CD4-positive, alpha-beta T cell treated with Interleukin-15 for 4 hours (primary cell): ENCODE data around the gene SELPLG.
"Not testable (repeated sequence)": the region's sequence is repeated elsewhere in the genome, so short reads cannot be mapped to it uniquely, and the experiment has no call there.

ENCODE experiments used
- DNase-seq: peaks from one replicate; pipeline ENCODE4 v3.0.0-alpha.2; 2020; ENCODE audit warnings: low spot score

The SELPLG gene

DNA sequence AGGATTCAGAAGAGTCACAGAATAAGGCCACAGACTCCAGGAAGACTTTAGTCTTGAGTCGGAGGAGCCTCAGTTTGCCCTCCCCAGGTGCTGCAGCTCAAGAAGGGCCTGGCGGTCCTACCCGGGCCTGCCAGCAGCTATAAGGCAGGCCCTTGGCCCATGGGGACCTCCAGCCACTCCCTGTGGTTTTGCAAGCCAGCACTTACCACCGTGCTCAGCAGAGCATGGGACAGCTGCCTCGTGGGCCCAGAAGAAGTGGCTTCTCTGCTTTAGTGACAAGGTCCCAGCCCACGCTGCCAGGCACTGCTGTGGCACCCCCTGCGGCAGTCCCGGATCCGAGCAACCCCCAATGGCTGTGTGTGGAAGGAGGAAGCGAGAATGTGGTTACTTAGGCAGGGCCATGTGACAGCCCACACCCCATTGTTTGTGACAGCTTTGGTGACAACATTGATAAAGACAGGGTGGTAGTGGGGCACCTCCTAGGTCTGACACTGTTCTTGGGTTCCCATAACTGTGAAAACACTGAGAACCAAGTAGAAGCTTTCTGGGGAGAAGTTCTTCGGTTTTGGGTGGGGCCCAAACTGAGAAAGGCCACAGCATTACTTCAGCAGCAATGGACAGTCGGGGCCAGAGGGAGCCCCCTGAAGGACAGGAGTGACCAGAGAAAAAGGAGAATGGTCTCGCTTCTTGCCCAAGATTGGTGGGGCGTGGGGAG is at the start of gene SELPLG:
SELPLG (minus strand) TSS at position 361 of the 715 bp plus-strand sequence. CDS start 9,587 bp downstream, outside the sequence.
- peak; percentile 94 for DNase-seq

GRCh38 chr12:108681317-108681716 is 47.6 kb upstream of the SELPLG start:
- DNase-seq = no peak

- no peak for DNase-seq
Observed at GRCh38 chr12:108679106-108679681, 45.5 kb upstream of the SELPLG start.

GRCh38 chr12:108678104-108678730 is 44.5 kb upstream of the SELPLG start:
- no peak for DNase-seq

GRCh38 chr12:108677381-108677780 is 43.7 kb upstream of the SELPLG start:
- no peak for DNase-seq

DNA sequence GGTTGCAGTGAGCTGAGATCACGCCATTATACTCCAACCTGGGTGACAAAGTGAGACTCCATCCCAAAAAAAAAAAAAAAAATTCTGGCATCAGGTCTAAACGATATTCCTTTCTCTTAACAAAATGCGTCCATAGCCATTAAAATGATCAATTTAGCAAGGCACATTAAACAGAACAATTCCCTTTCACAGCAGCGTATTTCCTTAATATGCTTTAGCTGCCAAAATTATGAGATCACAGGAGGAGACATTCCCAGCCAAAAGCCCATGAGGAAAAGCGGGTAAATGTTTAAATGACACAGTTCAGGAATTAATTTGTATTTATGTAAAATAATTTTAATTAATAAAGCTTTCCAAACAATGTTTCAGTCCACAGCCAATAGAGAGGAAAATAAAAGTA is 43.0 kb upstream of the SELPLG start:
- no peak for DNase-seq

GRCh38 chr12:108675792-108676191 is 42.1 kb upstream of the SELPLG start:
- DNase-seq = no peak

- DNase-seq = no peak
Observed at GRCh38 chr12:108672054-108672453, 38.4 kb upstream of the SELPLG start.

GRCh38 chr12:108671110-108671509 is 37.4 kb upstream of the SELPLG start:
- no peak for DNase-seq

GRCh38 chr12:108670066-108670631 is 36.5 kb upstream of the SELPLG start:
- no peak for DNase-seq

GRCh38 chr12:108668542-108668941 is 34.8 kb upstream of the SELPLG start:
- DNase-seq = no peak

GRCh38 chr12:108668063-108668462 is 34.4 kb upstream of the SELPLG start:
- DNase-seq = no peak

GRCh38 chr12:108667349-108667748 is 33.7 kb upstream of the SELPLG start:
- no peak for DNase-seq

DNA sequence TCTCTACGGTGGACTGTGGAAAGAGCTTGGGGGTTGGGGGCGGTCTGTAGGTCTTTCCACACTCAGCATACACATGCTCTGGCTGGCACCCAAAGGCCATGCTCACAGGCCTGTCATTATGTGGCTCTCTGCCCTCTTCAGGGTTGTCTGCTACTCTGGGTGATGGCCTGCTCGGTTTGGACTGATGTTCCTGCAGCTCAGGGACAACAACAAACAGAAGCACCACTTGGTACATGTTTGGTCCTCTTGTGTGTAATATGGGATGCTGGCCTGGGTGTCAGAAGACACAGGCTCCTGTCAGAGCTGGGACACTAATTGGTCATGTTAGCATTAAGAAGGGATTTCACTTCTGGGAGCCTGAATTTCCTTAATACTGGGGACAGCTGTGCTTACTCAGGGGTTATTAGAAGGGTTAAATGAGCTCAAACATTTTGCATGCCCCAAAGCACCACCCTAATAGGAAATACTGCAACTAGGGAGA is 32.7 kb upstream of the SELPLG start:
- no peak for DNase-seq

GRCh38 chr12:108665608-108666202 is 32.0 kb upstream of the SELPLG start:
- no peak for DNase-seq

DNA sequence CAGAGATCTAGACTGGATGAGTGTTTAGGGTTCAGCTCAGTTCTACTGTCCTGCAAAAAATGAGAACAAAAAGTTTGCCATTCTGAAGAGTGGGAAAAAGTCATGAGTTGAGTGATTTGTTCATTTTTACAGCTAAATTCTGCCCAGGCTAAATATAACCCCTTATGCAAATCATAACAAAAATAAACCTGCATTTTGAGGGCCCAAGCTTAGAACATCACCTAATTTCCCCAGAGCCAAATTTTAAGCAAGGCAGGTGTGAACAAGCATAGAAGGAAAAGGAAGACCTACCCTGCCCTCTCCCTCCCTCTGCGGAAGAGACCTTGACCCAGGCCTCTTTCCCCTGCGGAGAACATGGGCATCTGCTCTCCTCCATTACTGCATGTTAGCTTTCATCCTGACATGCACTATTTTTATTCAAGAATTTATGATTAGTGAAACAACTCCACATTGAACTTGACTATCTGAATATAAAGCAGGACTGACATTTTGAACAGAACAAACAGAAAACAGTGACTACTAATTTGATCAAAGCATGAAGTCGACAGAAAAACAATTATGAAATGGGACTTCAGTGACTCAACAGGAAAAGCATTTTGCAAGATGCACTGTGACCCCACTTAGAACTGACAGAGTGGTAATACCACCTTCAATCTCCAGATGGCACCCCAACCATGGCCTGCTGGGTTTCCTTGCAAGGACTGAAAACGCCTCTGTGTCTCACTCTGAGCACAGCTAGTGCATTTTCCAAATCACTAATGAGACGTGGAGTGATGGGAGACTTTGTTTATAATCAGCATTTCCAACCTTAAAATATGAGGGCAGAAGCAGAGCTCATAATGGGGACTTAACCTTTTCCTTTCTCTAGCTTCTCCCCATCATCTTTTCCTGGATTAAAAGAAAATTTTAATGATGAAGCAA is 30.9 kb upstream of the SELPLG start:
- DNase-seq = peak; percentile 93

GRCh38 chr12:108663324-108664015 is 29.8 kb upstream of the SELPLG start:
- DNase-seq = no peak

GRCh38 chr12:108658115-108658514 is 24.4 kb upstream of the SELPLG start:
- DNase-seq = not testable (repeated sequence)

DNA sequence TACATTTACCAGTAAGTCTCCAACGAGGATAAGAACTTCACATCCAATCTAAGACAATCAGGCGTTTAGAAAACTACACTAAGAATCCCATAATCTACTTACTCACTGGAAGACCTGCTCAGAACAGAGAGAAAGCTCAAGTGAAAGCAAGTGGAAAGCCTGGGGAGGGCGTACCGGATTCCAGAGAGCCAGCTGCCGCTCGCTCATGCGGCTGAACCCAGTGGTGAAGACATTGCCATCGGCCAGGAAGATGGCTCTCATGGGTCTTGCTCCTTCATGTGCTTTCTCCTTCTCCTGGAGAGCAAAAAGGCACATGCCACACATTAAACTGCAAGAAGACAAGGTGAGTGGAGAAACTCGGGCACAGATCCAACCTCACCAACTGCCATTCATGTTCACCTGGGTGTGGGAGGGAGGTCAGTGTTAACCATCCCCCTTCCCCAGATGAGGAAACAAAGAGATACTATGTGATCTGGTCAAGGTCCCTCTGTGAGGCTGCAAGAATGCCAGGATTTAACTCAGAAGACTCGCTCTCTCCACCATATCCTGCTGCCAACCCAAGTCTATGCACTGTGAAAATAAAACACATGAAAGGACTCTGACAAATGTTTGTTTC is 23.5 kb upstream of the SELPLG start:
- no peak for DNase-seq

DNA sequence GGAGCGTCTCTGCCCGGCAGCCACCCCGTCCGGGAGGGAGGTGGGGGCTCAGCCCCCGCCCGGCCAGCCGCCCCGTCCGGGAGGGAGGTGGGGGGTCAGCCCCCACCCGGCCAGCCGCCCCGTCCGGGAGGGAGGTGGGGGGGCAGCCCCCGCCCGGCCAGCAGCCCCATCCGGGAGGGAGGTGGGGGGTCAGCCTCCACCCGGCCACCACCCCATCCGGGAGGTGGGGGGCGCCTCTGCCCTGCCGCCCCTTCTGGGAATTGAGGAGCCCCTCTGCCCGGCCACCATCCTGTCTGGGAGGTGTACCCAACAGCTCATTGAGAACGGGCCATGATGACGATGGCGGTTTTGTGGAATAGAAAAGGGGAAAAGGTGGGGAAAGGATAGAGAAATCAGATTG is 22.6 kb upstream of the SELPLG start:
- not testable (repeated sequence) for DNase-seq
